ENCODE data around the gene CHADL. TPM values are rescaled to one million over a fixed set of nuclear protein-coding genes. Genes with fewer than 3 reads are reported as not detected.

The CHADL gene
- total and polyA plus RNA-seq, 10 of the 15 experiments (the other 5 are each of a cell fraction or from before 2014, with no cell fraction given) = 0.24 TPM; not detected in 9

DNA sequence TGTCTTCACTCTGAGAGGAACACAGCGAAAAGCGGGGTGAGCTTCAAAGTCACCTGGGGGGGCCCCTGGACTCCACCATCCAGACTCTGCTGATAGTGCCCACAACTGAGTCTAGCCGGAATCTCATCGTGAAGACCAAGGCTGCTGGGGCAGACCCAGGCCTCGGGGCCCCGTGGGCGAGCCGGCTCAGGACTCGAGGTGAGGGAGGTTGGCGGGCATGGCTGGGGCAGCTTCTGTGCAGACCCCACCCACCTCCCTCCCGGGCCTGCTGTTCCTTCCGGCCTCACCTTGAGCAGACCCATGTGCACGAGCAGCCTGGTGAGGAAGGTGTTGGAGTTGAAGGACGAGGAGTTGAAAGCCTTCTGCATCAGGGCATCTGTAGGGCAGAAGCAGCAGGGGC is 8.7 kb upstream of the CHADL start:
- Histone ChIP-seq H3K4me3 (no peak overlapping the region), H3K27ac (ENCODE audit: control insufficient read depth, insufficient read depth) (no peak overlapping the region), H3K4me1 (ENCODE audit: control insufficient read depth, insufficient read depth, low read length) (no peaks in the 10 kb centered on the region), H3K27me3 (replicated peaks in 1 of 2; ENCODE audit: control insufficient read depth in 2 of 2, insufficient read depth in 2 of 2, low read length in 1 of 2) (no peaks in the 10 kb centered on the region), H3K9ac (ENCODE audit: control insufficient read depth, insufficient read depth, low read length) (no peak overlapping the region), H4K20me1 (ENCODE audit: control insufficient read depth, insufficient read depth) (no peaks in the 10 kb centered on the region), H3K4me2 (ENCODE audit: control insufficient read depth, insufficient read depth) (no peak overlapping the region), H3K9me3 (replicated peaks; ENCODE audit: control insufficient read depth, insufficient read depth, low read length) (no peaks in the 10 kb centered on the region), H3K36me3 (ENCODE audit: control insufficient read depth in 2 of 2, insufficient read depth in 2 of 2, low read length in 1 of 2) (peaks cover 12 to 59% of the 10 kb centered on the region in 2 experiments), H3K79me2 (ENCODE audit: control insufficient read depth, insufficient read depth, low read length) (no peaks in the 10 kb centered on the region), H2AFZ (ENCODE audit: control insufficient read depth, low read depth, low read length) (no peak overlapping the region)
- FAIRE-seq (no peak), DNase-seq (ENCODE audit: low read depth, low spot score) (no peak), ATAC-seq (no peak)
- WGBS (ENCODE audit: insufficient coverage, insufficient replicate concordance, low lambda C conversion rate, missing lambda C conversion rate) = 96% methylated on average over 14 of the region's 14 CpGs
- intact Hi-C loops (cut with micrococcal nuclease; ENCODE audit: unreplicated experiment) = no loop called here
- CTCF ChIA-PET = no interaction called here
- TF ChIP-seq, protein P1, sequence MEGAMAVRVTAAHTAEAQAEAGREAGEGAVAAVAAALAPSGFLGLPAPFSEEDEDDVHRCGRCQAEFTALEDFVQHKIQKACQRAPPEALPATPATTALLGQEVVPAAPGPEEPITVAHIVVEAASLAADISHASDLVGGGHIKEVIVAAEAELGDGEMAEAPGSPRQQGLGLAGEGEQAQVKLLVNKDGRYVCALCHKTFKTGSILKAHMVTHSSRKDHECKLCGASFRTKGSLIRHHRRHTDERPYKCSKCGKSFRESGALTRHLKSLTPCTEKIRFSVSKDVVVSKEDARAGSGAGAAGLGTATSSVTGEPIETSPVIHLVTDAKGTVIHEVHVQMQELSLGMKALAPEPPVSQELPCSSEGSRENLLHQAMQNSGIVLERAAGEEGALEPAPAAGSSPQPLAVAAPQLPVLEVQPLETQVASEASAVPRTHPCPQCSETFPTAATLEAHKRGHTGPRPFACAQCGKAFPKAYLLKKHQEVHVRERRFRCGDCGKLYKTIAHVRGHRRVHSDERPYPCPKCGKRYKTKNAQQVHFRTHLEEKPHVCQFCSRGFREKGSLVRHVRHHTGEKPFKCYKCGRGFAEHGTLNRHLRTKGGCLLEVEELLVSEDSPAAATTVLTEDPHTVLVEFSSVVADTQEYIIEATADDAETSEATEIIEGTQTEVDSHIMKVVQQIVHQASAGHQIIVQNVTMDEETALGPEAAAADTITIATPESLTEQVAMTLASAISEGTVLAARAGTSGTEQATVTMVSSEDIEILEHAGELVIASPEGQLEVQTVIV (IDR thresholded peaks at IDR 0.05; ENCODE audit: borderline replicate concordance, partially characterized antibody) = no peak
- no TSS peak for BruUV-seq (replicated peaks)
- RAD21 ChIA-PET (ENCODE audit: unreplicated experiment) = no interaction called here
- SMC1A ChIA-PET (ENCODE audit: uncharacterized antibody, unreplicated experiment) = no interaction called here
- POLR2A ChIA-PET = no interaction called here
- in situ Hi-C loops (cut with MboI) = no loop called here

DNA sequence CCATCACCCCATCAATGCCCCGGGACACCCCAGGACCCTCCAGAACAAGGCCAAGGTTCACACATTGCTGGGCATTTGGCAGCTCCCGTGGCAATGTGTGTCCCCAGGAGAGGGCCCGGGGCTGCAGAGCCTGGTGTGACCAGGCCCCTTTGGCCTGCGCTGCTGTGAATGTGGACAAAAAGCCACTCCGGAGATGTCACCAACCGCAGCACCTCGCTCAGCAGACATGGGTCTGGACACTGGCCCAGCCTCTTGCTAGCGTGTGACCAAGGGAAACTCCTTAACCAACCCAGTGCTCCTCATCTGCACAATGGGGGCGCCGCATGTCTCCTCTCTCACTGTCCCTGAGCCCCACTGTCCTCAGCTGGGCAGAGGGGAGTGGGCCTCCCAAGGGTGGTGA is 8.0 kb upstream of the CHADL start:
- POLR2A ChIA-PET = no interaction called here
- H3K9ac ChIP-seq (ENCODE audit: control insufficient read depth, insufficient read depth, low read length) = no peak overlapping the region
- ATAC-seq = no peak
- TF ChIP-seq, protein P2, sequence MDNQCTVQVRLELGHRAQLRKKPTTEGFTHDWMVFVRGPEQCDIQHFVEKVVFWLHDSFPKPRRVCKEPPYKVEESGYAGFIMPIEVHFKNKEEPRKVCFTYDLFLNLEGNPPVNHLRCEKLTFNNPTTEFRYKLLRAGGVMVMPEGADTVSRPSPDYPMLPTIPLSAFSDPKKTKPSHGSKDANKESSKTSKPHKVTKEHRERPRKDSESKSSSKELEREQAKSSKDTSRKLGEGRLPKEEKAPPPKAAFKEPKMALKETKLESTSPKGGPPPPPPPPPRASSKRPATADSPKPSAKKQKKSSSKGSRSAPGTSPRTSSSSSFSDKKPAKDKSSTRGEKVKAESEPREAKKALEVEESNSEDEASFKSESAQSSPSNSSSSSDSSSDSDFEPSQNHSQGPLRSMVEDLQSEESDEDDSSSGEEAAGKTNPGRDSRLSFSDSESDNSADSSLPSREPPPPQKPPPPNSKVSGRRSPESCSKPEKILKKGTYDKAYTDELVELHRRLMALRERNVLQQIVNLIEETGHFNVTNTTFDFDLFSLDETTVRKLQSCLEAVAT (IDR thresholded peaks at IDR 0.05) = no peak
- no peak for TF ChIP-seq HSF1 (IDR thresholded peaks at IDR 0.05; ENCODE audit: low read depth, low read length)
- TF ChIP-seq NFIC (IDR thresholded peaks at IDR 0.05; ENCODE audit: low read depth, low read length) = no peak
- no peak for TF ChIP-seq POLR2AphosphoS5 (IDR thresholded peaks at IDR 0.05; ENCODE audit: low read length)
- TF ChIP-seq CBFB (IDR thresholded peaks at IDR 0.05; ENCODE audit: low read depth) = no peak

More for the DNA sequence above, 8.0 kb upstream of the CHADL start:
- BruUV-seq (replicated peaks) = no TSS peak
- H3K27ac ChIP-seq (ENCODE audit: control insufficient read depth, insufficient read depth) = no peak overlapping the region
- no peak overlapping the region for H3K4me3 ChIP-seq
- CTCF ChIA-PET = no interaction called here
- SMC1A ChIA-PET (ENCODE audit: uncharacterized antibody, unreplicated experiment) = interaction anchor here (1.4 kb wide), 1 partner anchor 326 kb away, joined by 3 read pairs; no protein-coding TSS in a partner anchor
- RAD21 ChIA-PET (ENCODE audit: unreplicated experiment) = no interaction called here
- H3K4me1 ChIP-seq (ENCODE audit: control insufficient read depth, insufficient read depth, low read length) = no peaks in the 10 kb centered on the region
- no peaks in the 10 kb centered on the region for H3K27me3 ChIP-seq (replicated peaks in 1 of 2; ENCODE audit: control insufficient read depth in 2 of 2, insufficient read depth in 2 of 2, low read length in 1 of 2)
- H3K79me2 ChIP-seq (ENCODE audit: control insufficient read depth, insufficient read depth, low read length) = no peaks in the 10 kb centered on the region
- intact Hi-C loops (cut with micrococcal nuclease; ENCODE audit: unreplicated experiment) = no loop called here
- DNase-seq (ENCODE audit: low read depth, low spot score) (no peak), FAIRE-seq (no peak)
- H3K9me3 ChIP-seq (replicated peaks; ENCODE audit: control insufficient read depth, insufficient read depth, low read length) = no peaks in the 10 kb centered on the region
- no peak overlapping the region for H2AFZ ChIP-seq (ENCODE audit: control insufficient read depth, low read depth, low read length)
- WGBS (ENCODE audit: insufficient coverage, insufficient replicate concordance, low lambda C conversion rate, missing lambda C conversion rate) = 97% methylated on average over 10 of the region's 10 CpGs
- in situ Hi-C loops (cut with MboI) = no loop called here
- peaks cover 9 to 55% of the 10 kb centered on the region in 2 experiments for H3K36me3 ChIP-seq (ENCODE audit: control insufficient read depth in 2 of 2, insufficient read depth in 2 of 2, low read length in 1 of 2)
- no peak overlapping the region for H3K4me2 ChIP-seq (ENCODE audit: control insufficient read depth, insufficient read depth)
- no peaks in the 10 kb centered on the region for H4K20me1 ChIP-seq (ENCODE audit: control insufficient read depth, insufficient read depth)
